ENCODE data around the gene LAMC1.
"Not testable (repeated sequence)": the region's sequence is repeated elsewhere in the genome, so short reads cannot be mapped to it uniquely, and the experiment has no call there.

LAMC1 gene

DNA sequence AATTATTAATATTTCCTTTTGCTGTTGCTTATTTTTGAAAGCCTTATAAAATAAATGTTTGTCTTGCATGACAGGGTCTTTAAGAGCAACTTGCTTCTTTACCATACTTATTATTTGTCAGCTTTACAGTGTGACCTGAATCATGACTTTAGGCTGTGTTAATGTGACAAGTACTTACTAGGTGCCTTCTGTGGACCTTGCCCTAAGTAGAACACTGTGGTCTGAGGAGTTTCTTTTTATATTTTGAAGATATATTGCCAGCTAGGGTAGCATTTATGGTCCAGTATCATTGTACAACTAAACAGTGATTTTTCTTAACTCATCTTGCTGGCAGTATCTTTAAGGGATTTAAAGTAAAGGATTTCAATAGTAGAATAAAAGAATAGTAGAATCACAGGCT lies 117.4 kb downstream of the LAMC1 start:
- H3K9me3 ChIP-seq (ENCODE audit: control insufficient read depth, low read length), result no peaks in the 10 kb centered on the region
- H3K27me3 ChIP-seq (replicated peaks; ENCODE audit: control insufficient read depth, insufficient read depth, low read length), result no peaks in the 10 kb centered on the region
- H3K4me1 ChIP-seq (ENCODE audit: control insufficient read depth, insufficient read depth, low read length), result peaks cover 81% of the 10 kb centered on the region
- DNase-seq (ENCODE audit: low read depth), result no peak
- H3K4me3 ChIP-seq (ENCODE audit: low read length), result no peak overlapping the region
- H3K9ac ChIP-seq (ENCODE audit: low read length), result peak overlapping the region; percentile 70
- peaks cover 96% of the 10 kb centered on the region for H3K36me3 ChIP-seq (ENCODE audit: control insufficient read depth, insufficient read depth, low read length, severe bottlenecking)

DNA sequence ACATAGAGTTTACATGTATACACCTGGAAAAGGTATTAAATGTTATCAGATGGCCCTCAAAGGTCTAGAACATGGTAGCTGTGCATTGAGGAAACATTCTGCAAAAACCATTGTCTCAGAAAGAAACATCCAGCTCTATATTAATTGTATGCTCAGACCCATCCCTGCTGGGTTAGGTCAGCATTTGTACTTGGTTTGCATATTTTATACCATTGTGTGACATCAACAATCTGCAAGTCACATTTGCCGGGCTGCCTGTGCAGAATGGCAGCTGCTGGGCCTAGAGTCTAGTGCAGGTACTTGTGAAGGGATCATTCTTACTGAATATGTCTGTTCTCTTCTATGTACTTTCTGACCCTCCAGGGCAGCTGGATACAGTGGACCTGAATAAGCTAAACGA lies 119.0 kb downstream of the LAMC1 start:
- Histone ChIP-seq H3K36me3 (ENCODE audit: control insufficient read depth, insufficient read depth, low read length, severe bottlenecking) (peaks cover 83% of the 10 kb centered on the region), H3K27me3 (replicated peaks; ENCODE audit: control insufficient read depth, insufficient read depth, low read length) (no peaks in the 10 kb centered on the region), H3K9me3 (ENCODE audit: control insufficient read depth, low read length) (no peaks in the 10 kb centered on the region), H3K4me1 (ENCODE audit: control insufficient read depth, insufficient read depth, low read length) (peaks cover 71% of the 10 kb centered on the region), H3K9ac (ENCODE audit: low read length) (peak overlapping the region; percentile 40), H3K4me3 (ENCODE audit: low read length) (no peak overlapping the region)
- DNase-seq (ENCODE audit: low read depth), result no peak

DNA sequence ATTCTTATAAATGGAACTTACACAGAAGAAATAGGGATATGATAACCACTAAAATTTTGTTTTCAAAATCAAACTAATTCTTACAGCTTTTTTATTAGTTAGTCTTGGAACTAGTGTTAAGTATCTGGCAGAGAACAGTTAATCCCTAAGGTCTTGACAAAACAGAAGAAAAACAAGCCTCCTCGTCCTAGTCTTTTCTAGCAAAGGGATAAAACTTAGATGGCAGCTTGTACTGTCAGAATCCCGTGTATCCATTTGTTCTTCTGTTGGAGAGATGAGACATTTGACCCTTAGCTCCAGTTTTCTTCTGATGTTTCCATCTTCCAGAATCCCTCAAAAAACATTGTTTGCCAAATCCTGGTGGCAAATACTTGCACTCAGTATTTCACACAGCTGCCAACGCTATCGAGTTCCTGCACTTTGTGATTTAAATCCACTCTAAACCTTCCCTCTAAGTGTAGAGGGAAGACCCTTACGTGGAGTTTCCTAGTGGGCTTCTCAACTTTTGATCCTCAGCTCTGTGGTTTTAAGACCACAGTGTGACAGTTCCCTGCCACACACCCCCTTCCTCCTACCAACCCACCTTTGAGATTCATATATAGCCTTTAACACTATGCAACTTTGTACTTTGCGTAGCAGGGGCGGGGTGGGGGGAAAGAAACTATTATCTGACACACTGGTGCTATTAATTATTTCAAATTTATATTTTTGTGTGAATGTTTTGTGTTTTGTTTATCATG lies 120.5 kb downstream of the LAMC1 start:
- DNase-seq (ENCODE audit: low read depth), result no peak
- no peak overlapping the region for H3K4me3 ChIP-seq (ENCODE audit: low read length)
- H3K36me3 ChIP-seq (ENCODE audit: control insufficient read depth, insufficient read depth, low read length, severe bottlenecking), result peaks cover 67% of the 10 kb centered on the region
- peak overlapping the region; percentile 48 for H3K9ac ChIP-seq (ENCODE audit: low read length)
- no peaks in the 10 kb centered on the region for H3K9me3 ChIP-seq (ENCODE audit: control insufficient read depth, low read length)
- H3K4me1 ChIP-seq (ENCODE audit: control insufficient read depth, insufficient read depth, low read length), result peaks cover 72% of the 10 kb centered on the region
- H3K27me3 ChIP-seq (replicated peaks; ENCODE audit: control insufficient read depth, insufficient read depth, low read length), result no peaks in the 10 kb centered on the region

DNA sequence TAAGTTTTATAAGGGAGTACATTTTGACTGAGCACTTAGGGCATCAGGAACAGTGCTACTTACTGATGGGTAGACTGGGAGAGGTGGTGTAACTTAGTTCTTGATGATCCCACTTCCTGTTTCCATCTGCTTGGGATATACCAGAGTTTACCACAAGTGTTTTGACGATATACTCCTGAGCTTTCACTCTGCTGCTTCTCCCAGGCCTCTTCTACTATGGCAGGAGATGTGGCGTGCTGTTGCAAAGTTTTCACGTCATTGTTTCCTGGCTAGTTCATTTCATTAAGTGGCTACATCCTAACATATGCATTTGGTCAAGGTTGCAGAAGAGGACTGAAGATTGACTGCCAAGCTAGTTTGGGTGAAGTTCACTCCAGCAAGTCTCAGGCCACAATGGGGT lies 121.5 kb downstream of the LAMC1 start:
- Histone ChIP-seq H3K27me3 (replicated peaks; ENCODE audit: control insufficient read depth, insufficient read depth, low read length) (no peaks in the 10 kb centered on the region), H3K36me3 (ENCODE audit: control insufficient read depth, insufficient read depth, low read length, severe bottlenecking) (peaks cover 59% of the 10 kb centered on the region)
- no peak for DNase-seq (ENCODE audit: low read depth)

DNA sequence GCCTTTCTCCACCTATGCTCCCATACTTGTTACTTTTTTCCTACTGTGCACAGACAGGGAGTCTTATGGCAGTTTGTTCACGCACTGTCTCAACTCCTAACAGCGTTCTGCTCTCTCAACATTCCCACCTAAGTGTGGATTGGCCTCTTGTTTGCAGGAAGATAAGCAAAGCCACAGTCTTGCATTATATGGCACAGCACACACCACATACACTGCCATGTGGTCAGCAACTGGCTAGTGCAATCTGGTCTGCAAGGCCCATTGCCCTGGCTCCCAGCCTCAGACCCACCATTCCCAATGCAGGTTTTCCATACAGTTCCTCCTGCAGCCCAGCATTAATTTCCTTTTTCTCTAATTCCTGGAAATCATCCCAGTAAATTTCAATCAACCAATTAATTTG lies 124.5 kb downstream of the LAMC1 start:
- H3K27me3 ChIP-seq (replicated peaks; ENCODE audit: control insufficient read depth, insufficient read depth, low read length), result no peaks in the 10 kb centered on the region
- H3K9me3 ChIP-seq (ENCODE audit: control insufficient read depth, low read length), result no peaks in the 10 kb centered on the region
- no peak for DNase-seq (ENCODE audit: low read depth)
- H3K4me1 ChIP-seq (ENCODE audit: control insufficient read depth, insufficient read depth, low read length), result peaks cover 52% of the 10 kb centered on the region
- peak overlapping the region; percentile 78 for H3K9ac ChIP-seq (ENCODE audit: low read length)
- H3K36me3 ChIP-seq (ENCODE audit: control insufficient read depth, insufficient read depth, low read length, severe bottlenecking), result peaks cover 29% of the 10 kb centered on the region
- H3K4me3 ChIP-seq (ENCODE audit: low read length), result no peak overlapping the region

More for the DNA sequence above, 121.5 kb downstream of the LAMC1 start:
- no peaks in the 10 kb centered on the region for H3K9me3 ChIP-seq (ENCODE audit: control insufficient read depth, low read length)
- peaks cover 71% of the 10 kb centered on the region for H3K4me1 ChIP-seq (ENCODE audit: control insufficient read depth, insufficient read depth, low read length)
- H3K4me3 ChIP-seq (ENCODE audit: low read length), result no peak overlapping the region
- H3K9ac ChIP-seq (ENCODE audit: low read length), result no peak overlapping the region

DNA sequence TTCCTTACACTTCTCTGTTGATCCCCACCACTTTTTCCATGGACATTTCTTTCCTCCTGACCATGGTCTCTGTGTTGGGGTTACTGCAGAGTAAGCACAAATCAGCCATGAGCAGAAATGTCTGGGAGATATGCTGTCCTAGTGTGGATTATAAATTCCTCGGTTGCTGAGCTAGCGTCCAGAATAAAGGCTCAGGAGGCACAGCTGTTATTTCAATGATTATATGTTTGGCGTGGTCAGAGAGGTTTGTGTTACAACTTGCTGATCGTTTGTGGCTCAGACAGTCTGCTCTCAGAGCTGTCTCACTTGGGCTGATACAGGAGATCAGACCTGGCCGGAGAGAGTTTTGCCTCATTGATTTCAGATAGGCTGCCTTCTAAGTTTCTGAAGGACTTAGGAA lies 125.4 kb downstream of the LAMC1 start:
- Histone ChIP-seq H3K9ac (ENCODE audit: low read length) (peak overlapping the region; percentile 78), H3K4me3 (ENCODE audit: low read length) (no peak overlapping the region), H3K4me1 (ENCODE audit: control insufficient read depth, insufficient read depth, low read length) (peaks cover 44% of the 10 kb centered on the region), H3K36me3 (ENCODE audit: control insufficient read depth, insufficient read depth, low read length, severe bottlenecking) (peaks cover 20% of the 10 kb centered on the region), H3K27me3 (replicated peaks; ENCODE audit: control insufficient read depth, insufficient read depth, low read length) (no peaks in the 10 kb centered on the region), H3K9me3 (ENCODE audit: control insufficient read depth, low read length) (no peaks in the 10 kb centered on the region)
- peak; percentile 53 for DNase-seq (ENCODE audit: low read depth)

DNA sequence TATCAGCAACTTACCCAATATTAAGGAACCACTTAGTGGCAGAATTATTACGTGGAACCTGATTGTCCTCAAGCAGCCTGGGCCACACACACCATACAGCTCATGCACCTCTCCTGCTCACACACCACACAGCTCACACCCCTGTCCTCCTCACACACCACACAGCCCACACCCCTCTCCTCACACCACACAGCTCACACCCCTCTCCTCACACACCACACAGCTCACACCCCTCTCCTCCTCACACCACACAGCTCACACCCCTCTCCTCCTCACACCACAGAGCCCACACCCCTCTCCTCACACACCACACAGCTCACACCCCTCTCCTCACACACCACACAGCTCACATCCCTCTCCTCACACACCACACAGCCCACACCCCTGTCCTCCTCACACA lies 126.1 kb downstream of the LAMC1 start:
- Histone ChIP-seq H3K4me3 (ENCODE audit: low read length) (no peak overlapping the region), H3K9me3 (ENCODE audit: control insufficient read depth, low read length) (no peaks in the 10 kb centered on the region), H3K4me1 (ENCODE audit: control insufficient read depth, insufficient read depth, low read length) (peaks cover 37% of the 10 kb centered on the region), H3K27me3 (replicated peaks; ENCODE audit: control insufficient read depth, insufficient read depth, low read length) (no peaks in the 10 kb centered on the region), H3K9ac (ENCODE audit: low read length) (peak overlapping the region; percentile 78), H3K36me3 (ENCODE audit: control insufficient read depth, insufficient read depth, low read length, severe bottlenecking) (peaks cover 13% of the 10 kb centered on the region)
- DNase-seq (ENCODE audit: low read depth), result no peak

DNA sequence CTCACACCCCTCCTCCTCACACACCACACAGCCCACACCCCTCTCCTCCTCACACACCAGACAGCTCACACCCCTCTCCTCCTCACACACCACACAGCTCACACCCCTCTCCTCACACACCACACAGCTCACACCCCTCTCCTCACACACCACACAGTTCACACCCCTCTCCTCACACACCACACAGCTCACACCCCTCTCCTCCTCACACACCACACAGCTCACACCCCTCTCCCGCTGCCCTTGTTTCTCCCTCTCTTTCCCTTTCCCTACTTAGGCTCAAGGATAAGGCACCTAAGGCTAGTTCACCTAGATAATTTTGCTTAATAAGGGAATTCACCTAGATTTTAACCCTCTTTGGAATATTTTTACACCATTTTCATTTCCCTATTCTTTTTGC lies 126.8 kb downstream of the LAMC1 start:
- H3K4me1 ChIP-seq (ENCODE audit: control insufficient read depth, insufficient read depth, low read length), result peaks cover 34% of the 10 kb centered on the region

DNA sequence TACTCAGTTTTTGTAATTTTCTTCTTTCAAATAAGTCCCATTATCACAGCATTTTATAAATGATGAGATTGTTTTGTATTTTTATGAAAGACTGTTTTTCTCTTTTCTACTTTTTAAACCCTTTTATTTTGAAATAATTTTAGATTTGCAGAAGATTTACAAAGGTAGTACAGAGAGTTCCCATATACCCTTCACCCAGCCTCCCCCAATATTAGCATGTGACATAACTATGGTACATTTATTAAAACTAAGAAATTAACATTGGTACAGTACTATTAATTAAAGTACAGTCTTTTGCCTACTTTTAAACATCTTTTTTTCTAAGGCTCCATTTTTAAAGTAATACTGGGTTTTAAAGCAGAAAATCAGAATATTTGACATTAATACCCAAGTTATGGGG lies 127.2 kb downstream of the LAMC1 start:
- H3K4me3 ChIP-seq (ENCODE audit: low read length), result no peak overlapping the region
- peaks cover 34% of the 10 kb centered on the region for H3K4me1 ChIP-seq (ENCODE audit: control insufficient read depth, insufficient read depth, low read length)
- peaks cover 2% of the 10 kb centered on the region for H3K36me3 ChIP-seq (ENCODE audit: control insufficient read depth, insufficient read depth, low read length, severe bottlenecking)

More for the DNA sequence above, 126.8 kb downstream of the LAMC1 start:
- DNase-seq (ENCODE audit: low read depth); H3K27me3 ChIP-seq (replicated peaks; ENCODE audit: control insufficient read depth, insufficient read depth, low read length); H3K9me3 ChIP-seq (ENCODE audit: control insufficient read depth, low read length); H3K4me3 ChIP-seq (ENCODE audit: low read length); H3K36me3 ChIP-seq (ENCODE audit: control insufficient read depth, insufficient read depth, low read length, severe bottlenecking): not testable (repeated sequence)
- peak overlapping the region; percentile 78 for H3K9ac ChIP-seq (ENCODE audit: low read length)

DNA sequence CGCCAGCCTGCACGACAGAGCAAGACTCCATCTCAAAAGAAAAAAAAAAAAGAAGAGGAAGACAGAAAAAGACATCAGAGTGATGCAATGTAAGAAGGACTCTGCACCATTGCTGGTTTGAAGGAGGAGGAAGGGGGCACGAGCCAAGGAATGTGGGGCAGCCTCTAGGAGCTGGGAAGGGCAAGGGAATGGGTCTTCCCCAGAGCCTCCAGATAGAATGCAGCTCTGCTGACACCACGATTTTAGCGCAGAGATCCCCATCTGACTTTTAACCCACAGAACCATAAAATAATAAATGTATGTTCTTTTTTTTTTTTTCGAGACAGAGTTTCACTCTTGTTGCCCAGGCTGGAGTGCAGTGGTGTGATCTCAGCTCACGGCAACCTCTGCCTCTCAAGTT lies 129.0 kb downstream of the LAMC1 start:
- peaks cover 28% of the 10 kb centered on the region for H3K4me1 ChIP-seq (ENCODE audit: control insufficient read depth, insufficient read depth, low read length)
- no peak overlapping the region for H3K9ac ChIP-seq (ENCODE audit: low read length)
- H3K4me3 ChIP-seq (ENCODE audit: low read length), result no peak overlapping the region
- no peak for DNase-seq (ENCODE audit: low read depth)
- H3K27me3 ChIP-seq (replicated peaks; ENCODE audit: control insufficient read depth, insufficient read depth, low read length), result no peaks in the 10 kb centered on the region
- no peaks in the 10 kb centered on the region for H3K9me3 ChIP-seq (ENCODE audit: control insufficient read depth, low read length)
- no peaks in the 10 kb centered on the region for H3K36me3 ChIP-seq (ENCODE audit: control insufficient read depth, insufficient read depth, low read length, severe bottlenecking)

More for the DNA sequence above, 127.2 kb downstream of the LAMC1 start:
- no peaks in the 10 kb centered on the region for H3K27me3 ChIP-seq (replicated peaks; ENCODE audit: control insufficient read depth, insufficient read depth, low read length)
- no peak for DNase-seq (ENCODE audit: low read depth)
- peak overlapping the region; percentile 78 for H3K9ac ChIP-seq (ENCODE audit: low read length)
- H3K9me3 ChIP-seq (ENCODE audit: control insufficient read depth, low read length), result no peaks in the 10 kb centered on the region

DNA sequence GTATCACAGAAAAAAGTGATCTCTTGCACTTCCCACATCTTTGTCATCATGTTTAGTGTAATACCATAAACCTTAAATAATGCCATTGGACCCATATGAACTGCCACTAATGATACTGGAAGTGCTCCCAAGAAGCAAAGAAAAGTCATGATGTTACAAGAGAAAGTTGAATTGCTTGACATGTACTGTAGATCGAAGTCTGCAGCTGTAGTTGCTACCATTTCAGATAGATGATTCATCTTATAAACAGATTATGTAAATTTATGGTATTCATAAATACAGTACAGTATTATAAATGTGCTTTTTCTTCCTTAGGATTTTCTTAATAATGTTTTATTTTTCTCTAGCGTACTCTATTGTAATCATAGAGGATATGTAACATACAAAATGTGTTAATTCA lies 132.7 kb downstream of the LAMC1 start:
- Histone ChIP-seq H3K9ac (ENCODE audit: low read length) (no peak overlapping the region), H3K36me3 (ENCODE audit: control insufficient read depth, insufficient read depth, low read length, severe bottlenecking) (no peaks in the 10 kb centered on the region), H3K9me3 (ENCODE audit: control insufficient read depth, low read length) (no peaks in the 10 kb centered on the region), H3K27me3 (replicated peaks; ENCODE audit: control insufficient read depth, insufficient read depth, low read length) (no peaks in the 10 kb centered on the region), H3K4me3 (ENCODE audit: low read length) (no peak overlapping the region), H3K4me1 (ENCODE audit: control insufficient read depth, insufficient read depth, low read length) (no peaks in the 10 kb centered on the region)
- DNase-seq (ENCODE audit: low read depth), result no peak

DNA sequence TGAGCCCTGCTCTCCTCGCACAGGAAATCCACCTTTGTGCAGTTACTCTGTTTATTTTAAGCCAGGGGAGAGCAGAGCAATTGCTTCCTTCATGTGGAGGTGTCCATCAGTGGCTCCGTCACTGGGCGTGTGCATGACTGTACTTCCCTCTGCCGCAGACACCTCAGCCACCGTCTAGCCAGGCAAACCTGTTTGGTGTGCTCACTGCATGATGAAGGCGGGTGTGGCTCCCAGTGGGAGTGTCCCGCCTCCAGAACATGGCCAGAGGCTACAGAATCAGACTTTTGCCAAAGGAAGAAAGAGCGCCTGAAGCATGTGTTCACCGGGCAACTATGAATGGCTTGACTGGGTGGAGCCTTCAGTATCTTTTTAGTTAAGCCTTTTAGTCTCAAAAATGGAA lies 136.7 kb downstream of the LAMC1 start:
- no peak overlapping the region for H3K9ac ChIP-seq (ENCODE audit: low read length)

More for the DNA sequence above, 136.7 kb downstream of the LAMC1 start:
- H3K27me3 ChIP-seq (replicated peaks; ENCODE audit: control insufficient read depth, insufficient read depth, low read length), result no peaks in the 10 kb centered on the region
- peaks cover 14% of the 10 kb centered on the region for H3K4me1 ChIP-seq (ENCODE audit: control insufficient read depth, insufficient read depth, low read length)
- H3K9me3 ChIP-seq (ENCODE audit: control insufficient read depth, low read length), result no peaks in the 10 kb centered on the region
- H3K36me3 ChIP-seq (ENCODE audit: control insufficient read depth, insufficient read depth, low read length, severe bottlenecking), result no peaks in the 10 kb centered on the region
- DNase-seq (ENCODE audit: low read depth), result no peak
- H3K4me3 ChIP-seq (ENCODE audit: low read length), result no peak overlapping the region
